Lung (tissue), 12 donors: ENCODE results near the gene AMBRA1. TPM values are rescaled to one million over a fixed set of nuclear protein-coding genes. Genes with fewer than 3 reads are reported as not detected.

Experiments used
- ATAC-seq: fragments of 200-7000 bp; cut with Tn5 transposase; one replicate; pipeline ENCODE4 v1.9.1; 2020; ENCODE audit warnings: moderate number of reproducible peaks; ENCODE audit not compliant: insufficient read depth, low FRiP score
- DNase-seq, 3 donors: peaks; one replicate each; pipeline ENCODE4 v3.0.0-alpha.2; 2013 to 2017
- H3K27ac ChIP-seq, 2 donors: one replicate each; pipeline ENCODE4 v1.5.1; 2013; ENCODE audit warnings: mild to moderate bottlenecking in 2 of 2, moderate library complexity in 2 of 2, control low read depth in 1 of 2, inconsistent platforms in 1 of 2, low read depth in 1 of 2, low read length in 1 of 2
- H3K27me3 ChIP-seq, 3 donors: one replicate each; pipeline ENCODE4 v1.5.1; 2013; ENCODE audit warnings: low read length in 2 of 3; ENCODE audit not compliant: control insufficient read depth in 3 of 3, insufficient read depth in 3 of 3
- H3K36me3 ChIP-seq, 4 donors: one replicate each; pipeline ENCODE4 v1.5.1; 2013; ENCODE audit warnings: low read length in 4 of 4, mild to moderate bottlenecking in 1 of 4, moderate library complexity in 1 of 4; ENCODE audit not compliant: control insufficient read depth in 4 of 4, insufficient read depth in 4 of 4
- H3K4me1 ChIP-seq, 5 donors: one replicate each; pipeline ENCODE4 v1.5.1; 2013; ENCODE audit warnings: low read length in 5 of 5, mild to moderate bottlenecking in 2 of 5, moderate library complexity in 1 of 5; ENCODE audit not compliant: control insufficient read depth in 5 of 5, insufficient read depth in 5 of 5
- H3K4me3 ChIP-seq: one replicate; pipeline ENCODE4 v1.5.1; 2013; ENCODE audit warnings: mild to moderate bottlenecking, control low read depth, moderate library complexity
- H3K9ac ChIP-seq, 2 donors: one replicate each; pipeline ENCODE4 v1.5.1; 2013; ENCODE audit warnings: low read length in 2 of 2, control low read depth in 1 of 2; ENCODE audit not compliant: insufficient read depth in 1 of 2
- H3K9me3 ChIP-seq, 4 donors: one replicate each; pipeline ENCODE4 v1.5.1; 2013; ENCODE audit warnings: low read length in 3 of 4, mild to moderate bottlenecking in 1 of 4, moderate library complexity in 1 of 4; ENCODE audit not compliant: control insufficient read depth in 4 of 4, insufficient read depth in 3 of 4
- WGBS, 2 donors: extraction: QIAGEN DNeasy Blood & Tissue Kit; methylation state at CpG; one replicate each; pipeline ENCODE4 v1.1.7; 2013; 5-methylcytosine and 5-hydroxymethylcytosine counted together
- polyA plus RNA-seq, 2 donors: library from polyadenylated mRNA; stranded (reverse); fragments of 200-250 nt; gene quantifications; one replicate each; pipeline ENCODE4 v1.2.1, GENCODE V29; 2013
- total RNA-seq, 2 donors: library from RNA; depleted of rRNA in 1 of 2; stranded (reverse); fragments of >200 nt in 1 of 2; gene quantifications; one replicate each; pipeline ENCODE4 v1.2.1, GENCODE V29; 2014 to 2021
- TF ChIP-seq, protein P1 (sequence below): IDR thresholded peaks from 2 replicates; pipeline ENCODE4 v1.5.1; 2012; ENCODE audit warnings: mild to moderate bottlenecking; ENCODE audit errors: control extremely low read depth, extremely low read depth
- donor health status: control.
- donor health status: control.
- donor health status: Bipolar disorder and iron deficiency.
- donor health status: healthy.
- donor health status: DM: yes; HTN: yes; CAD: no.

AMBRA1 gene
- total and polyA plus RNA-seq, 4 donors: 7.4 to 41.2 (median 23.7) TPM

DNA sequence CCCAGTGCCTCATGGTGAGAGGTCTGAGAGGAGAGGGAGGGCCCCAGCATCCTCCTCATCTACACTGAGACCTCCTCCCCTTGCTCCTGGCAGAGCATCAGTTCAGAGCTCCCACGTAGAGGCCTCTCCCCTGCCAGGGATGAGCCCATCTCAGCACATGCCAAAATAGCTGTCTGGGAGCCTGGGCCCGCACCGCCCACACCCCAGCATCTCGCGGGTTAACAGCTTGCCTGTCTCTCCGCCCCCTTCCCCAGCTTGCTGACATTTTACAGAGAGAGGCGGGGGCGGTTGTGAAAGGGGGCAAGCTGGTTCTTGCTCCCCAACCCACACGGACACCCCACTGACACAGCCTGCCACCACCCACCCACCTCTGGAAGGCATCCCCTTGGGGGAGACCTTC, 240.1 kb downstream of the AMBRA1 start:
- H3K9ac ChIP-seq: no peak overlapping the region
- H3K27ac ChIP-seq: no peak overlapping the region
- no peaks in the 10 kb centered on the region for H3K9me3 ChIP-seq
- peaks cover 0 to 4% (median 0%) of the 10 kb centered on the region in 4 donors for H3K36me3 ChIP-seq
- WGBS, 2 donors: 61 to 65% methylated on average over 9 of the region's 9 CpGs
- H3K4me1 ChIP-seq: peaks cover 0 to 26% (median 4%) of the 10 kb centered on the region in 5 donors
- ATAC-seq (no peak), DNase-seq (peak in 1 of 3 donors; percentile 56)
- no peaks in the 10 kb centered on the region for H3K27me3 ChIP-seq
- TF ChIP-seq, protein P1, sequence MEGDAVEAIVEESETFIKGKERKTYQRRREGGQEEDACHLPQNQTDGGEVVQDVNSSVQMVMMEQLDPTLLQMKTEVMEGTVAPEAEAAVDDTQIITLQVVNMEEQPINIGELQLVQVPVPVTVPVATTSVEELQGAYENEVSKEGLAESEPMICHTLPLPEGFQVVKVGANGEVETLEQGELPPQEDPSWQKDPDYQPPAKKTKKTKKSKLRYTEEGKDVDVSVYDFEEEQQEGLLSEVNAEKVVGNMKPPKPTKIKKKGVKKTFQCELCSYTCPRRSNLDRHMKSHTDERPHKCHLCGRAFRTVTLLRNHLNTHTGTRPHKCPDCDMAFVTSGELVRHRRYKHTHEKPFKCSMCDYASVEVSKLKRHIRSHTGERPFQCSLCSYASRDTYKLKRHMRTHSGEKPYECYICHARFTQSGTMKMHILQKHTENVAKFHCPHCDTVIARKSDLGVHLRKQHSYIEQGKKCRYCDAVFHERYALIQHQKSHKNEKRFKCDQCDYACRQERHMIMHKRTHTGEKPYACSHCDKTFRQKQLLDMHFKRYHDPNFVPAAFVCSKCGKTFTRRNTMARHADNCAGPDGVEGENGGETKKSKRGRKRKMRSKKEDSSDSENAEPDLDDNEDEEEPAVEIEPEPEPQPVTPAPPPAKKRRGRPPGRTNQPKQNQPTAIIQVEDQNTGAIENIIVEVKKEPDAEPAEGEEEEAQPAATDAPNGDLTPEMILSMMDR: no peak
- H3K4me3 ChIP-seq: no peak overlapping the region

DNA sequence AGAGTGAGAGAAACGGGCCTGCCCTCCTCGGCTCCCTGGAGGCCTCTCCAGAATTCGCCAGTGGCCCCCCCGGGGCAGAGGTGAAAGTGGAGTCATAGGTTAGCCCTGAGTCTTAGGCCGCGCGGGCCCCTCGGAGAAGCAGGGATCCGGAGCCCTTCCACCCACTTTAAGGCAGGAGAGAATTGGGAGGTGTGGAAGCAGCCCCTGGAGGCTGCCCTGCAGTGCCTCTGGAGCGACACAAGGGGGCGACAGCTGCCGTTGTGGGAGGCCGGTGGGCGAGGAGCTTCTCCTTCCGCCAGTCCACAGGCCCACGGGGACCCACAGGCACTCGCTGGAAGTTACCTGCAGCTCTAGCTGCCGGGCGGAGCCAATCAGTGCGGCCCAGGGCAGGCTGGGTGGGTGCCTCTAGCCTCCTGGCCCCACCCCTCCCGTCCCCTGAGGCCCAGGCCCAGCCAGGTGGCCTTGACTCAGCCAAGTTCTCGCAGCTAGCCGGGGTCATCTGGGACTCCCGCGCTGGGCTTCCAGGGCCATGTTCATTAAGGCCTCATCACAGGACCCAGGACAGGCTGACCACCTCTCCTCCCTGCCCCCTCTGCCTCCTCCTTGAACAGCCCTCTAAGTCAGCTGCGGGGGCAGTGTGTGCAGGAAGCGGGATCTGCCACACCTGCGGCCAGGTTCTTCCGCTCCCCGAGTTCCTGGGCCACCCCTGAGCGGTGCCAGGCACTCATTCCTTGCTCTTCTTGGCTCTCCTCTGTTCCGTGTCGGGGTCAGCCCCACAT, 241.6 kb downstream of the AMBRA1 start:
- DNase-seq (peak in 1 of 3 donors; percentile 55), ATAC-seq (no peak)
- H3K9ac ChIP-seq: no peak overlapping the region
- H3K4me1 ChIP-seq: peaks cover 0 to 36% (median 9%) of the 10 kb centered on the region in 5 donors
- peaks cover 0 to 4% (median 0%) of the 10 kb centered on the region in 4 donors for H3K36me3 ChIP-seq
- 62 to 63% methylated on average over 30 to 33 of the region's 33 CpGs for WGBS, 2 donors
- no peak overlapping the region for H3K4me3 ChIP-seq
- H3K9me3 ChIP-seq: no peaks in the 10 kb centered on the region
- TF ChIP-seq, protein P1: peak; percentile 42
- no peaks in the 10 kb centered on the region for H3K27me3 ChIP-seq
- no peak overlapping the region for H3K27ac ChIP-seq

DNA sequence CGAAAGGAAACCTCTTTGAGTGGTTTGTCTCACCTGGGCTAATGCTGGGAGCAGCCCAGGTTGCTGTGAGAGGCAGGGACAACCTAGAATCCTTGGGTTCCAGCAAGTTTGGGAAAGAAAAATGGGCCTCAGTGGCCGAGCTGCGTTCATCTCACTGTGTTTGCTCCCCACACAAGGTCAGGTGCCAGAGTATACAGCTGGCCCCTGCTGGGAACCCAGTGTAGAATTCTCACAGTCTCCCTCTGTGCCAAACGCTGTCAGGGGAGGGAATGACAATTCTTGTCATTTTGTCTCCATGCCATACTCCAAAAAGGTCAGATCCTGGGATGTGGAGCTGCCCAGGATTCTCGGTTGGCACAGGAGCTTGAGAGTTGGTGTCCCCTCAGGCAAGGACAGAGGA, 242.2 kb downstream of the AMBRA1 start:
- H3K27ac ChIP-seq: no peak overlapping the region

More for the DNA sequence above, 242.2 kb downstream of the AMBRA1 start:
- Histone ChIP-seq H3K9ac (no peak overlapping the region), H3K36me3 (peaks cover 0 to 4% (median 0%) of the 10 kb centered on the region in 4 donors), H3K9me3 (no peaks in the 10 kb centered on the region), H3K27me3 (peaks cover 0 to under 1% (median 0%) of the 10 kb centered on the region in 3 donors), H3K4me3 (no peak overlapping the region), H3K4me1 (peaks cover 3 to 33% (median 9%) of the 10 kb centered on the region in 5 donors)
- WGBS, 2 donors: 73 to 80% methylated on average over 5 of the region's 5 CpGs
- DNase-seq: no peak
- no peak for ATAC-seq
- TF ChIP-seq, protein P1: no peak
